GM12891 (cell line): ENCODE results near the gene POLR1G. TPM values are rescaled to one million over a fixed set of nuclear protein-coding genes. Genes with fewer than 3 reads are reported as not detected.

Experiments used
- DNase-seq: peaks from one replicate; pipeline ENCODE4 v3.0.0; 2011; ENCODE audit warnings: low spot score; ENCODE audit not compliant: insufficient read length
- FAIRE-seq: peaks from 2 replicates; lab custom pipeline; 2011; peaks lifted over from hg19 to GRCh38; lab: Jason Lieb, UNC
- PAX5 ChIP-seq: IDR thresholded peaks from 2 replicates; pipeline ENCODE4 v1.6.1; 2011; ENCODE audit warnings: low read length, moderate library complexity, mild to moderate bottlenecking; ENCODE audit not compliant: insufficient read depth, severe bottlenecking
- POLR2A ChIP-seq: IDR thresholded peaks from 2 replicates; pipeline ENCODE4 v1.6.1; 2011; ENCODE audit warnings: low read depth, low read length, control low read depth
- POLR2AphosphoS5 ChIP-seq: IDR thresholded peaks from 2 replicates; pipeline ENCODE4 v1.6.1; 2011; ENCODE audit warnings: low read depth, low read length, control low read depth
- POU2F2 ChIP-seq: IDR thresholded peaks from 2 replicates; pipeline ENCODE4 v1.6.1; 2011; ENCODE audit warnings: low read depth, mild to moderate bottlenecking, control low read depth, low read length, moderate library complexity
- SPI1 ChIP-seq: IDR thresholded peaks from 2 replicates; pipeline ENCODE4 v1.6.1; 2011; ENCODE audit warnings: low read depth, low read length, control low read depth
- TAF1 ChIP-seq: IDR thresholded peaks from 2 replicates; pipeline ENCODE4 v1.6.1; 2011; ENCODE audit warnings: low read depth, low read length, control low read depth
- polyA plus RNA-seq: library from polyadenylated mRNA; unstranded; fragments of >200 nt; gene quantifications from one replicate; pipeline ENCODE4 v1.2.1, GENCODE V29; 2012; ENCODE audit warnings: low read depth, missing spikeins, inconsistent platforms; ENCODE audit not compliant: missing spikeins

POLR1G gene, protein sequence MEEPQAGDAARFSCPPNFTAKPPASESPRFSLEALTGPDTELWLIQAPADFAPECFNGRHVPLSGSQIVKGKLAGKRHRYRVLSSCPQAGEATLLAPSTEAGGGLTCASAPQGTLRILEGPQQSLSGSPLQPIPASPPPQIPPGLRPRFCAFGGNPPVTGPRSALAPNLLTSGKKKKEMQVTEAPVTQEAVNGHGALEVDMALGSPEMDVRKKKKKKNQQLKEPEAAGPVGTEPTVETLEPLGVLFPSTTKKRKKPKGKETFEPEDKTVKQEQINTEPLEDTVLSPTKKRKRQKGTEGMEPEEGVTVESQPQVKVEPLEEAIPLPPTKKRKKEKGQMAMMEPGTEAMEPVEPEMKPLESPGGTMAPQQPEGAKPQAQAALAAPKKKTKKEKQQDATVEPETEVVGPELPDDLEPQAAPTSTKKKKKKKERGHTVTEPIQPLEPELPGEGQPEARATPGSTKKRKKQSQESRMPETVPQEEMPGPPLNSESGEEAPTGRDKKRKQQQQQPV
- 2.7 TPM for polyA plus RNA-seq

DNA sequence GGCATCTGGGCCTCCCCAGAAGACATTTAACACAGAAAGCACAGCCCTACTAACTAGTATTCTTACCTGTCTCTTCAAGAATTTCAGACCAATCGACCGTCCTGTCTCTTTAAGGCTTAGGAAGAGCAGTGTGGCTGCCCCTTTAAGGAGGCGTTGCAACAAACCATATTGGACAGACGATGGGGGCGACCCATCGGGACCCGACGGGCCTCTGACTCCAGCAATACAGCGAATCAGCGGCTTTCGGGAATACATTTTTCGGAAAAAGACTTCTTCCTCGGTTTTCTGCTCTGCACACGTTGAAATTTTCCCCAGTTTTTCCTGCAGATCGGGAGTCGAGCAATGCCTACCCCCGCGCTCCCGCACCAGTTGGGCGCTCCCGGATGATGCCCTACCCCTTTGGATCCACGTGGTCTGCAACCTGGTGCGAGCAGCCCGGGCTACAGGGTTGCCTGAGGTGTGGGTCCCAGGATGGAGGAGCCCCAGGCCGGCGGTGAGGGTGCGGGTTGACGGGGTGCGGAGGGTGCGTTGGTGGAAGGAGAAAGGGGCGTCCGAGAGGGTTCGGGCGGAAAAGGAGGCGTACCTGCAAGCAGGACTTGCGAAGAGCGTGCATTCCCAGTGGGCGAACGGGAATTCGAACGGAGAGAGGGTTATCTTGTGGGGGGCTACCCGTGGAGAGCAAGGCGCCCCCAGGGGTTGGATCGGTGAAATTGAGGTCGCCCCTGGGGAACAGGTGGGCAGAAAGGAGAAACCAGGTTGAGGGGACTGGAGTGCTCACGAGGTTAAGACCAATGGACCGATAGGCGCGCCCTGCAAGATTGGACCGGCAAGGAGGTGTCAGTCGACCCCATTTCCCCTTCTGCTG, at the start of gene POLR1G:
Gene POLR1G, plus strand, starts transcription at position 419 of the 865 bp plus-strand sequence. Its CDS starts 53 bp downstream, at position 472.
- FAIRE-seq (peak; percentile 93), DNase-seq (peak; percentile 91)
- peak; percentile 45; the same call in 1 of the 2 replicates for TF ChIP-seq POLR2AphosphoS5
- no peak for TF ChIP-seq PAX5
- peak; percentile 66 for TF ChIP-seq TAF1
- no peak for TF ChIP-seq SPI1
- peak; percentile 82 for TF ChIP-seq POLR2A
- peak; percentile 64 for TF ChIP-seq POU2F2

DNA sequence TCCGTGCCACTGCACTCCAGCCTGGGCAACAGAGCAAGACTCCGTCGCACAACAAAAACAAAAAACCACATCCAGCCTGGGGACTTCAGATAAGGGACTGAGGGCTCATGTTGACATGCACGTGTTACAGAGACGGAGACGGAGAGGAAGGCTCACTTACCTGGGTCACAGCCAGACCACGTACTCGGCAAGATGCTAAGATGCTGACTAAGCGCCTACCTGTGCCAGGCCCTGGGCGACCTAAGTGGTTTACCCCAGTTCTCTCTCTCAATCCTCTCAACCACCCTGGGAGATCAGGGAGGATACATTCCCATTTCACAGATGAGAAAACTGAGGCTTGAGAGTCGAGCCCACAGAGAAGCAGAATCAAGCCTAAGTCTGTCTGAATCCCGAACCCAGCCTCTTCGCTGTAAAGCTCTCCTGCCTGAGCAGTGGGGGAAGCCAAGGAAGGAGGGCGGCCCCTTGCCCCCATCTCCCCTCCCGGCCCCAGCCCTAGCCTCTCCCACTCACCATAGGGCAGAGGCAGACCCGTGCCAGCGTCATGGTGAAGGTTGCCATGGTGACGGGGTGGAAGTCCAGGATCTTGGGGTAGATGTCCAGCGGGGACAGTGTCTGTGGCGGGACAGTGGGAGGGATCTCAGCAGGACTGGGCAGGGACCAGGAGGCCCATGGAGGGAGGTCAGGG, 49.5 kb upstream of the POLR1G start:
- DNase-seq = no peak
- FAIRE-seq = no peak
- TF ChIP-seq POU2F2 (no peak), TAF1 (no peak), PAX5 (no peak), POLR2AphosphoS5 (no peak), SPI1 (no peak), POLR2A (no peak)

DNA sequence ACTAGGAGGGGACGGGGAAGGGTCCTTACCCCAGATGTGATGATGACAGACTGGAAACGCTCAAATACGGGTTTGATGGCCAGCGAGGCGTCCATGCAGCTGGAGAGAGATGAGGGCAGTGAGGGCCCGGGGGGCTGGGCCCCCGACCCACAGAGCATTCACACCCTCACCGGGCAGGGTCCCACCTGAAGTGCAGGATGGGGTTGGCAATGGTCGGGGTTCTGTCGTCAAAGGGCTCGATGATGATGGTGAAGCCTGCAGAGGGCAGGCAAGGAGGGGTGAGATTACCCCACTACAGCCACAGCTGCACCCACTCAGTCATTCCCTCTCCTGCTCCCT, 49.0 kb upstream of the POLR1G start:
- TF ChIP-seq POU2F2 = no peak
- no peak for TF ChIP-seq SPI1
- no peak for TF ChIP-seq POLR2A
- no peak for TF ChIP-seq POLR2AphosphoS5
- TF ChIP-seq PAX5 = no peak
- no peak for TF ChIP-seq TAF1
- no peak for DNase-seq
- FAIRE-seq = no peak

DNA sequence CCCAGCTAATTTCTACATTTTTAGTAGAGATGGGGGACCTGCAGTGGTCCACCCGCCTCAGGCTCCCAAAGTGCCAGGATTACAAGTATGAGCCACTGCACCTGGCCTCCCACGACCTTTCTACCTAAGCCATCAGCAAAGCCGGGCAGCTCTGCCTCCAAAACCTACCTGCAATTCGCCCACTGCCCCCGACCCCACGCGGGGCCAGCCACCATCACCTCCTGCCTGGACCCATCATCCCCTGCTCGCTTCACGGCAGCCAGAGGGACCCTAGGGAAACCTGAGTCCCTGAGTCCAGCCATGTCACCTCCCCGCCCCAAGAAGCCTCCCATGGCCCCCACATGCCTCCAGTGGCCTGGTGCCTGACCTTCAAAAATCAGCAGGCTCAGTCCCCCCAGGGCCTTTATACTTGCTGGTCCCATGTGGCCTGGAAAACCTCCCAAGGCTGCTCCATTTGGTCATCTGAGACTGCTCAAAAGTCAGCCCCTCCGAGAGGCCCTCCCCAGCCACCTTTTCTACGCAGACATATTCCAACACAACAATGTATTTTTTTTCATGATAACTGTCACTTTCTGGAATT, 48.1 kb upstream of the POLR1G start:
- DNase-seq = no peak
- TF ChIP-seq POLR2AphosphoS5 (no peak), POLR2A (no peak), TAF1 (no peak), SPI1 (no peak), POU2F2 (no peak), PAX5 (no peak)
- FAIRE-seq = no peak

DNA sequence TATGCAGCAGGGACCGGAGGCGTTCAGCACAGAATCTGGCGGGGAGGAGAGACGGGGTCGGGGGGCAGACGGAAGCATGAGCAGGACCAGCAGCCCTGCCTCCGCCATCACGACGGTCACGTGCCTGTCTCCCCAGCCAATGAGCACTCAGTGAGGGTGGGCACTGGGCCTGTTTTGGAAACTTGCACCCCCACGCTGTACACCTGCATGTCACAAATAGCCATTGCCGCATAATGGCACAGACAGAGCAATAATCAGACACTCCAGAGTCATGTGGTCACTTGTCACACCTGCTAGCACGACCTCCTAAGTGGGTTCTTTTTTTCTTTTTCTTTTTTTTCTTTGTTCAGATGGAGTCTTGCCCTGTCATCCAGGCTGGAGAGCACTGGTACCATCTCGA, 44.8 kb upstream of the POLR1G start:
- DNase-seq (no peak), FAIRE-seq (no peak)
- TF ChIP-seq POU2F2 = no peak

DNA sequence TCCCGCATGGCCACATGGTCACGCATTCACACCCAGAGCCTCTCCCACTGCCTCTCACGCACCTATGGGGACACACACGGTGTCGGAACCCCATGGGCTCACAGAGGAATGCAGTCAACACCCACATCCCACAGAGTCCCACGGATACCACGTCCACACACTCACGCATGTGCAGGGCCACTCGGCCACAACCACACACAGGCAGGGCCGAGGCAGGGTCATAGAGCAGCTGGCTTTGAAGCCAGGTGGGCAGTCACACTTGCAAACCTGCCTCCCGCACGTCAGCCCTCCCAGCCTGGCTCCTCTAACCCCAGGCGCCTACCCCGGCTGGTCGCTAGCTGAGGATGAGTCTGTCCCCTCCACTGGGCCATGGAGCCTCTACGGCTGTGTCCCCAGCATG, 44.2 kb upstream of the POLR1G start:
- no peak for TF ChIP-seq PAX5
- TF ChIP-seq TAF1 = no peak
- TF ChIP-seq POU2F2 = no peak
- no peak for TF ChIP-seq SPI1
- TF ChIP-seq POLR2A = no peak
- TF ChIP-seq POLR2AphosphoS5 = no peak
- no peak for DNase-seq
- FAIRE-seq = no peak

DNA sequence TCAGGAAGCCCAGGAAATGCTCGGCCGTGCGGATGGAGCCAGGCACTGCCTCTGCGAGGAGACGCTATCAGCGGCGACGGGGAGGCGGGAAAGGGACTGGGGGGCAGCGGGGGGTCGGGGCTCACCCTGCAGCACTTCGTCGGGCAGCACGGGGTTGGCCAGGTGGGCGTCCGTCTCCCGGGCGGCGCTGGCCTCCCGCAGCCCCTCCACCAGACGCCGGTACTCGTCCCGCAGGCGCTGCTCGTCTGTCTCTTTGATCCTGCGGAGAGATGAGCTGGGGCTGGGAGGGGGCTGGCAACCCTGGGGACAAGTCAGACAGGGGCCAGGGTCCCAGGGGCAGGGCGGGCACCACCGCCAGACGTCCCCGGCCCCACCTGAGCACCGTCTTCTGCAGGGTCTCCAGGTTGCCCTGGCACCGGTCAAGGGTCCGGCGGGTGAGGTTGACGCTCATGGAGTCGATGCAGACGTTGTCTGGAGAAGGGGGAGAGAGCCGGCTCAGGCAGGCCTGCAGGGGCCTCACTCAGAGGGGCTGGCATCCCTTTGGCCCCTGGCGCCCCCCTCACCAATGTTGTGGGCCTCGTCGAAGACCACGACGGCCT, 42.5 kb upstream of the POLR1G start:
- no peak for DNase-seq
- FAIRE-seq = no peak

DNA sequence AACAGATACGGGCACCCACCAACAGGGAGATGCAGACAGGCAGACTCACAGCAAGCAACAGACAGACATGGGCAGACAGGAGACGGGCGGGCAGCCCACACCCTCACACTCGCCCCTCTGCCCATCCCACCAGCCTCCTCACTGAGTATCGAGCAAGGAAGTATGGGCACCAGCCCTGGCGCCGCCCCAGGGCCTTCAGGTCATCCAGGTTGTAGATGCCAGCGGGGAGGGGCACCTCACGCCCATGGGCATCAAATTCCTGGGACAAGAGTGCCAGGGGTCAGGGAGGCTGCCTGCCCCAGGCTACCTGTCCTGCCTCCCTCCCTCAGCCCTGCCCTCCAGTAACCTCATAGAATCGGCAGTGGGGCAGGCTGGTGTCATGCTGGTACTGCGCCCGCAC, 41.7 kb upstream of the POLR1G start:
- TF ChIP-seq PAX5 (no peak), POU2F2 (no peak), SPI1 (no peak), POLR2A (no peak), TAF1 (no peak)
- FAIRE-seq (no peak), DNase-seq (no peak)

More for the DNA sequence above, 42.5 kb upstream of the POLR1G start:
- TF ChIP-seq SPI1 = no peak
- TF ChIP-seq POLR2A = no peak
- no peak for TF ChIP-seq POLR2AphosphoS5
- TF ChIP-seq PAX5 = no peak
- no peak for TF ChIP-seq TAF1
- no peak for TF ChIP-seq POU2F2
